Fibroblast of the aortic adventitia (primary cell): Measurements from ENCODE around the gene GMPR. TPM values are rescaled to one million over a fixed set of nuclear protein-coding genes. Genes with fewer than 3 reads are reported as not detected.

Source experiments
- DNase-seq: peaks from one replicate; pipeline ENCODE4 v3.0.0-alpha.2; 2010; ENCODE audit warnings: low read depth
- H3K4me3 ChIP-seq: 2 replicates; pipeline ENCODE4 v1.5.1; 2011; ENCODE audit warnings: low read depth, mild to moderate bottlenecking, control low read depth, low read length, moderate library complexity
- total RNA-seq: library from RNA; depleted of rRNA; stranded (reverse); fragments of >200 nt; gene quantifications from 2 replicates; pipeline ENCODE4 v1.2.3, GENCODE V29; 2012; ENCODE audit warnings: low replicate concordance
- TF ChIP-seq, protein P1 (sequence below): IDR thresholded peaks from 2 replicates; pipeline ENCODE4 v1.5.1; 2011; ENCODE audit warnings: mild to moderate bottlenecking, low read length, control low read depth, inconsistent platforms; ENCODE audit not compliant: insufficient read depth

GMPR gene
- total RNA-seq, 1 donor: 24.8 TPM

DNA sequence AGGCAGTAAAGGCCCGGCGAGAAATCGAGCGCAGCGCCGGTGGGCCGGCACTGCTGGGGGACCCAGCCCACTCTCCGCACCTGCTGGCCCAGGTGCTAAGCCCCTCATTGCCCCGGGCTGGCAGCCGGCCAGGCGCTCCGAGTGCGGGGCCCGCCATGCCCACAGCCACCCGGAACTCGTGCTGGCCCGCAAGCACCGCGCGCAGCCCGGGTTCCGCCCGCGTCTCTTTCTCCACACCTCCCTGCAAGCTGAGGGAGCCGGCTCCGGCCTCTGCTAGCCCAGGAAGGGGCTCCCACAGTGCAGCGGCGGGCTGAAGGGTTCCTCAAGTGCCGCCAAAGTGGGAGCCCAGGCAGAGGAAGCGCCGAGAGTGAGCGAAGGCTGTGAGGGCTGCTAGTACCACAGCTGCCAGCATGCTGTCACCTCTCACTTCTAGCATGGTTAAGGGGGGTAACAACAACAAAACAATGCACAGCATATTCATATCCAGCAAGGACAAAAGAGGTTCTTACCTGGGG is 11.3 kb upstream of the GMPR start:
- DNase-seq: no peak
- TF ChIP-seq, protein P1, sequence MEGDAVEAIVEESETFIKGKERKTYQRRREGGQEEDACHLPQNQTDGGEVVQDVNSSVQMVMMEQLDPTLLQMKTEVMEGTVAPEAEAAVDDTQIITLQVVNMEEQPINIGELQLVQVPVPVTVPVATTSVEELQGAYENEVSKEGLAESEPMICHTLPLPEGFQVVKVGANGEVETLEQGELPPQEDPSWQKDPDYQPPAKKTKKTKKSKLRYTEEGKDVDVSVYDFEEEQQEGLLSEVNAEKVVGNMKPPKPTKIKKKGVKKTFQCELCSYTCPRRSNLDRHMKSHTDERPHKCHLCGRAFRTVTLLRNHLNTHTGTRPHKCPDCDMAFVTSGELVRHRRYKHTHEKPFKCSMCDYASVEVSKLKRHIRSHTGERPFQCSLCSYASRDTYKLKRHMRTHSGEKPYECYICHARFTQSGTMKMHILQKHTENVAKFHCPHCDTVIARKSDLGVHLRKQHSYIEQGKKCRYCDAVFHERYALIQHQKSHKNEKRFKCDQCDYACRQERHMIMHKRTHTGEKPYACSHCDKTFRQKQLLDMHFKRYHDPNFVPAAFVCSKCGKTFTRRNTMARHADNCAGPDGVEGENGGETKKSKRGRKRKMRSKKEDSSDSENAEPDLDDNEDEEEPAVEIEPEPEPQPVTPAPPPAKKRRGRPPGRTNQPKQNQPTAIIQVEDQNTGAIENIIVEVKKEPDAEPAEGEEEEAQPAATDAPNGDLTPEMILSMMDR: no peak
- no peak overlapping the region for H3K4me3 ChIP-seq

DNA sequence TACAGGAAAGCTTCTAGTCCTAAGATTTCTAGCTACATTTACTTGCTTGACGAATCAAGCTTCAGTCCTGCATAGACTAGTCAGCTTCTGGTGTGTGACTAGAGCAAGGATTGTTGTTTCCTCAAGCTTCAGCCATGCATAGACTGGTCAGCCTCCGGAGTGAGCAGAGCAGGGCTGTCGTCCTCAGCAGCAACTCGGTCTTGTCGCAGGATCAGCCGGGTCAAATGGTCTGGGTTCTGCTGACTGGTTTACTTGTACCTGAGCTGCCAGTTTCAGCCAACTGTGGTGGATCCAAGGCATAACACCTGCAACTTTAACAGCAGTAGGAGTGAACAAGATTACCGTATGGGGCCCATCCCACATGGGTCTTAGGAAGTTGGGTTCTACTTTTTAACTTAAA is 10.8 kb upstream of the GMPR start:
- DNase-seq: no peak
- TF ChIP-seq, protein P1: no peak
- no peak overlapping the region for H3K4me3 ChIP-seq

DNA sequence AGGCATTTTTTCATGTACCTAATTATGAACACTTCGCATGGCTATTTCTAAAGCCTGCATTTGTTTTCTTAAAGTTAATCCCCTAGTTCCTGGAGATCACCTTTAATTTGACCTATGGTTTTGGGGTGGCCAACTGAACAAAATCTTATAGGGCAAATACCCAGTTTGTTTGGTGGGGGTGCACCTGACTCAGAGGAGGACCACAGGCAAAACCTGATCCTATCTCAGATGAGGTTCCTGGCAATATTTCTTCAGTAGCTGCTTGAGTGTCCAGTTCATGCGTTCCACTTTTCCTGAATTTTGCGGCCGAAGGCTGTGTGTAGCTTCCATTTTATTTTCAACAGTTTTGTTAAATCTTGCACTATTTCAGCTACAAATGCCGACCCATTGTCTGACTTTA is 10.3 kb upstream of the GMPR start:
- no peak overlapping the region for H3K4me3 ChIP-seq
- DNase-seq: no peak
- TF ChIP-seq, protein P1: no peak

DNA sequence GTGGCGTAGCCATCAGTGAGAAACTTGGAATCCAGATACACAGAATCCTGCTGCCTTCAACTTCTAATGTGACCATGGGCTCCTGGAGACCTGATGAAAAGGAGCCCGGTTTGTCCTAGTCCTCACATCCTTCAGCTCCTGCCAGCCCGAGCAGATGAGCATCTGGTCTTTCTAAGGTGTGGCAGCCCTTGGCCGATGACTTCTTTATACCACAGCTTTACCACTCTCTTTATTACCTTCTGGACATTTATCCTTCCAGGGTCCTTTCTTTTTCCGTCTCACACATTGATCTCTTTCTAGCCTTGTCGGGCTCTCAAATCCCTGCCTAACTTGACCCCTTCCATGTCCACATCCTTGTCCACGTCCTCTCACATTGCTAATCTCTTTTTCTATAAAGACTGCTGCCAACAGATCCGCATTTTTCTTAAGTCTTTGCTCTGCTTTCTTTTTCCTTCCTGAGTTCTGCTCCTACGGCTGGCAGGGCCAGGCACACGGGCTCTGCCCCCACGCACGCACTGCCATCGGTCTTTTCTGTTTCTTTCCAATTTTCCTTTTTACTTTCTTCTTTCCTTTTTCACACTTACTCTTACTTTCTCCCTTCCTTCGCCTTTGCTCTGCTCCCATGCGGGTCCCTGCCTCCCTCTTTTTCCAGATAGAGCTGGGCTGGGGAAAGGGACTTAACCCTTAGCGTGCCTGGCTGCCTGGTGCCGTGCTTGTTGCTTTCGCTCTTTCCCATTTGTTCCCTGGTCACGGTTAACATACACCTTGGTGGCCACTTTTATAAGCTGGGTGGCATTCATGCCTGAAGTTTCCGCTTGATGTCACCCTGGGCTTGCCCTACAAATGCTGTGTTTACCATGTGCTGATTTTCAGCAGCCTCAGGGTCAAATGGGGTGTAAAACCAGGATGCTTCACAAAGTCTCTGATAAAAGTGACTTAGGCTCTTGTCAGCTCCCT is 9.4 kb upstream of the GMPR start:
- H3K4me3 ChIP-seq: peak overlapping the region; percentile 22

DNA sequence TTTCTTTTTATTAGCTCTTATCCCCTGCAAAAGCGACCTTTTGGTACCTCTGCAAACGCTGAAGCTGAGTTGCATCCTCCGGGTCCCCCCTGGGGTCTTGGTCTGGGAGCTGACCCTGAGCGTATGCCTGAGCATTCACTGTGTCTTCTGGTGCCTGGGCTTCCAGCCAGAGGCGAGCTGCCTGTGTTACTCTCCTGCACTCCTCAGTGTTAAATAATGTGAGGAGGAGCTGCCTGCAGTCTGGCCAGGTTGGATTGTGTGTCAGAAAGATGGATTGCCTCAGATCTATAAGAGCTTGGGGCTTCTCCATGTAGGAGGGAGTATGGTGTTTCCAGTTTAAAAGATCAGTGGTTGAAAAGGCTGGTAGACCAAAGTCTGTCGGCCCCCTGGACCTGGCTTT is 8.7 kb upstream of the GMPR start:
- TF ChIP-seq, protein P1: no peak
- DNase-seq: peak; percentile 18
- no peak overlapping the region for H3K4me3 ChIP-seq

More for the DNA sequence above, 9.4 kb upstream of the GMPR start:
- TF ChIP-seq, protein P1: no peak
- DNase-seq: peak; percentile 20

DNA sequence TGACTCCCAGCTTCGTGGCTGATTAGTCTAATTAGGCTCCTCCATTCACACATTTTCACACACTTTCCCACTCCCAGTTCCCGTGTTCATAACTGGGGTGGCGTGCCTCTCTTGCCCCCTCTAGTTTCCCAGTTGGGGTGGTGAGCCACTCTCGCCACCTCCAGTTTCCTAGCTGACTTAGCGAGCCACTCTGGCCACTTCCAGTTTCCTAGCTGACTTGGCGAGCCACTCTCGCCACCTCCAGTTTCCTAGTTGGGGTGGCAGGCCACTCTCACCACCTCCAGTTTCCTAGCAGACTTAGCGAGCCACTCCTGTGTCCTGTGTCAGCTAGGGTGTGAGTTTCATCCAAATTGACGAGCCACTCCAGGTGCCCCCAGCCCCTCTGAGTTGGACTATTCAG is 7.4 kb upstream of the GMPR start:
- no peak for DNase-seq
- TF ChIP-seq, protein P1: no peak
- H3K4me3 ChIP-seq: no peak overlapping the region
